Heart right ventricle (tissue), 16 donors: ENCODE measurements around the gene NEURL3. TPM values are rescaled to one million over a fixed set of nuclear protein-coding genes. Genes with fewer than 3 reads are reported as not detected.

Experiments
- ATAC-seq, 8 donors: fragments of 200-7000 bp; cut with Tn5 transposase; one replicate each; pipeline ENCODE4 v1.9.1; 2020; ENCODE audit warnings: mild to moderate bottlenecking in 8 of 8, moderate library complexity in 8 of 8, moderate number of reproducible peaks in 1 of 8
- DNase-seq, 2 donors: peaks; one replicate each; pipeline ENCODE4 v3.0.0-alpha.2; 2020
- H3K27ac ChIP-seq, 10 donors: fragments of 200-600 bp; sonication (generic) in 2 of 10; one replicate each; pipeline versions ENCODE4 v1.5.0 to v1.8.0; 2020 to 2022; ENCODE audit warnings: mild to moderate bottlenecking in 3 of 10
- H3K27me3 ChIP-seq, 7 donors: fragments of 200-600 bp; one replicate each; pipeline ENCODE4 v1.8.0; 2021 to 2022; ENCODE audit warnings: mild to moderate bottlenecking in 2 of 7
- H3K36me3 ChIP-seq, 9 donors: fragments of 200-600 bp; sonication (generic) in 1 of 9; one replicate each; pipeline versions ENCODE4 v1.5.0 to v1.8.0; 2020 to 2022; ENCODE audit warnings: mild to moderate bottlenecking in 2 of 9
- H3K4me1 ChIP-seq, 9 donors: fragments of 200-600 bp; sonication (generic) in 1 of 9; one replicate each; pipeline versions ENCODE4 v1.5.0 to v1.8.0; 2020 to 2022; ENCODE audit warnings: mild to moderate bottlenecking in 4 of 9
- H3K4me3 ChIP-seq, 10 donors: fragments of 200-600 bp; sonication (generic) in 2 of 10; one replicate each; pipeline versions ENCODE4 v1.5.0 to v1.8.0; 2020 to 2022; ENCODE audit warnings: mild to moderate bottlenecking in 7 of 10, moderate library complexity in 2 of 10
- H3K9me3 ChIP-seq, 11 donors: fragments of 200-600 bp in 10 of 11; sonication (generic) in 2 of 11; one replicate each; pipeline versions ENCODE4 v1.5.0 to v1.8.0; 2013 to 2022; ENCODE audit warnings: mild to moderate bottlenecking in 2 of 11, control low read depth in 1 of 11, moderate library complexity in 1 of 11
- CTCF ChIP-seq, 9 donors: fragments of 200-600 bp; sonication (generic) in 2 of 9; IDR thresholded peaks; one replicate each; pipeline versions ENCODE4 v1.5.0 to v1.8.0; 2021 to 2022; ENCODE audit warnings: antibody characterized with exemption in 9 of 9, mild to moderate bottlenecking in 5 of 9, moderate library complexity in 1 of 9
- WGBS, 2 donors: extraction: QIAGEN DNeasy Blood & Tissue Kit; methylation state at CpG; one replicate each; pipeline ENCODE4 v1.1.7; 2013; ENCODE audit warnings: inconsistent platforms in 1 of 2; 5-methylcytosine and 5-hydroxymethylcytosine counted together
- intact Hi-C, 10 donors: fragments of 100-400 bp; cut with DNase I; formaldehyde crosslinking; loops; one replicate each; pipeline versions ENCODE4 v1.11.1 to v1.14.2; 2022
- polyA plus RNA-seq, 2 donors: library from polyadenylated mRNA; stranded (reverse); fragments of 200-250 nt; gene quantifications; one replicate each; pipeline ENCODE4 v1.2.3, GENCODE V29; 2013
- total RNA-seq, 10 donors: library from RNA; stranded (reverse); fragmentation: NEBNext Ultra II Directional in 3 of 10; extraction: Animal tissue kit (Norgen Biotek cat#: 25700) in 3 of 10; gene quantifications; one replicate each; pipeline versions ENCODE4 v1.2.1 to v1.2.4, GENCODE V29; 2021 to 2023
- donor health status: Arrhythmogenic right ventricular cardiomyopathy.
- donor health status: ischemic (EF 13 %, LVEDD 7.1; RV severe dilation, severe dysfunction).
- donor health status: healthy with polysubstance abuse.
- donor health status: DM: no; HTN: yes; CAD: no.
- donor health status: DM: no; HTN: no; CAD: no.
- donor health status: ischemic (EF 25% LVEDD 6.9; RV normal size, moderate dysfunction).
- donor health status: ischemic (EF 25% LVEDD 5.7; RV mildly dilated, moderate dysfunction).
- donor health status: healthy.
- donor health status: DM: yes; HTN: yes; CAD: no.
- donor health status: Ischemic cardiomyopathy.
- donor health status: ischemic (EF 35%, LVEDD 5.7; RV mildly dilated, moderate dysfunction).
- donor health status: nonischemic (EF 11% LVEDD 7.7; RV severe dilation, severe dysfunction).
- donor health status: DM: yes; HTN: yes; CAD: no.
- donor health status: PGD.
- donor health status: ischemic (EF 29% LVEDD 5.4; RV normal size, mild dysfunction).
- donor health status: nonischemic (EF 23%, LVEDD 6.1; RV moderate dilation, normal function).

The NEURL3 gene
- total and polyA plus RNA-seq, 12 donors: 0.06 to 0.67 (median 0.30) TPM; not detected in 8

GRCh38 chr2:96491860-96492497 lies 13.2 kb downstream of the NEURL3 start:
- no peak overlapping the region for H3K27ac ChIP-seq
- peaks cover 0 to 31% (median 2%) of the 10 kb centered on the region in 11 donors for H3K9me3 ChIP-seq
- peaks cover 0 to 9% (median 0%) of the 10 kb centered on the region in 9 donors for H3K4me1 ChIP-seq
- TF ChIP-seq CTCF (IDR thresholded peaks at IDR 0.05): no peak
- no peaks in the 10 kb centered on the region for H3K36me3 ChIP-seq
- WGBS, 2 donors: 100% methylated on average over 1 of the region's 1 CpG
- H3K4me3 ChIP-seq: no peak overlapping the region
- no peak for ATAC-seq
- no peaks in the 10 kb centered on the region for H3K27me3 ChIP-seq
- no peak for DNase-seq
- intact Hi-C loops: no loop called here

- ATAC-seq: no peak
Measured at GRCh38 chr2:96489663-96490062, 15.5 kb downstream of the NEURL3 start.

GRCh38 chr2:96489261-96489660 lies 15.9 kb downstream of the NEURL3 start:
- 88 to 93% methylated on average over 3 of the region's 3 CpGs for whole genome bisulfite sequencing, 2 donors
- no peaks in the 10 kb centered on the region for H3K36me3 ChIP-seq
- peaks cover 0 to 12% (median 2%) of the 10 kb centered on the region in 11 donors for H3K9me3 ChIP-seq
- ATAC-seq: no peak
- DNase-seq: no peak
- peak overlapping the region in 1 of 10 donors; percentile 39 for H3K27ac ChIP-seq
- TF ChIP-seq CTCF (IDR thresholded peaks at IDR 0.05): no peak
- H3K27me3 ChIP-seq: no peaks in the 10 kb centered on the region
- H3K4me1 ChIP-seq: peaks cover 0 to 30% (median 8%) of the 10 kb centered on the region in 9 donors
- H3K4me3 ChIP-seq: no peak overlapping the region
- intact Hi-C loops: no loop called here

More at GRCh38 chr2:96489663-96490062, 15.5 kb downstream of the NEURL3 start:
- Histone ChIP-seq H3K36me3 (no peaks in the 10 kb centered on the region), H3K9me3 (peaks cover 0 to 16% (median 2%) of the 10 kb centered on the region in 11 donors), H3K4me3 (no peak overlapping the region), H3K4me1 (peaks cover 0 to 30% (median 8%) of the 10 kb centered on the region in 9 donors), H3K27ac (no peak overlapping the region), H3K27me3 (no peaks in the 10 kb centered on the region)
- intact Hi-C loops: no loop called here
- DNase-seq: no peak
- 79 to 86% methylated on average over 1 of the region's 1 CpG for WGBS, 2 donors
- no peak for TF ChIP-seq CTCF (IDR thresholded peaks at IDR 0.05)

GRCh38 chr2:96486696-96487095 lies 18.5 kb downstream of the NEURL3 start:
- H3K4me1 ChIP-seq: peaks cover 0 to 30% (median 8%) of the 10 kb centered on the region in 9 donors
- peaks cover 0 to 6% (median 0%) of the 10 kb centered on the region in 11 donors for H3K9me3 ChIP-seq
- ATAC-seq (no peak), DNase-seq (no peak)
- 42 to 56% methylated on average over 3 of the region's 3 CpGs for WGBS, 2 donors
- peak overlapping the region in 9 of 10 donors; percentile 34 to 65 (median 56) for H3K4me3 ChIP-seq
- no peaks in the 10 kb centered on the region for H3K27me3 ChIP-seq
- peak overlapping the region; percentile 57 to 97 (median 88) for H3K27ac ChIP-seq
- no peaks in the 10 kb centered on the region for H3K36me3 ChIP-seq
- no peak for TF ChIP-seq CTCF (IDR thresholded peaks at IDR 0.05)
- intact Hi-C loops: no loop called here
